ENCODE results near the gene METTL6.

Gene METTL6

GRCh38 chr3:15427182-15427880 is at the start of gene METTL6, which contains the start of gene EAF1:
TSS of gene METTL6 (minus strand) at chr3:15427544. CDS start at chr3:15426511, 1,033 bp downstream.
TSS of gene EAF1 (plus strand) at chr3:15427598. CDS start at chr3:15427780, 182 bp downstream.
- DNase-seq (ENCODE audit: extremely low read depth, low read depth), result no peak
- peak; percentile 15 for TF ChIP-seq CTCF (IDR thresholded peaks at IDR 0.05; ENCODE audit: low read depth, low read length)

- no peak for TF ChIP-seq CTCF (IDR thresholded peaks at IDR 0.05; ENCODE audit: low read depth, low read length)
- no peak for DNase-seq (ENCODE audit: extremely low read depth, low read depth)
Measured at GRCh38 chr3:15476378-15476777, 49.0 kb upstream of the METTL6 start.

- TF ChIP-seq CTCF (IDR thresholded peaks at IDR 0.05; ENCODE audit: low read depth, low read length), result no peak
- DNase-seq (ENCODE audit: extremely low read depth, low read depth), result no peak
Measured at GRCh38 chr3:15475161-15475560, 47.8 kb upstream of the METTL6 start.

- DNase-seq (ENCODE audit: extremely low read depth, low read depth), result no peak
Measured at GRCh38 chr3:15471861-15472260, 44.5 kb upstream of the METTL6 start.

GRCh38 chr3:15470849-15471248 is 43.5 kb upstream of the METTL6 start:
- no peak for TF ChIP-seq CTCF (IDR thresholded peaks at IDR 0.05; ENCODE audit: low read depth, low read length)
- DNase-seq (ENCODE audit: extremely low read depth, low read depth), result no peak

More at GRCh38 chr3:15471861-15472260, 44.5 kb upstream of the METTL6 start:
- no peak for TF ChIP-seq CTCF (IDR thresholded peaks at IDR 0.05; ENCODE audit: low read depth, low read length)

GRCh38 chr3:15470261-15470660 is 42.9 kb upstream of the METTL6 start:
- DNase-seq (ENCODE audit: extremely low read depth, low read depth), result no peak
- no peak for TF ChIP-seq CTCF (IDR thresholded peaks at IDR 0.05; ENCODE audit: low read depth, low read length)

- no peak for DNase-seq (ENCODE audit: extremely low read depth, low read depth)
- no peak for TF ChIP-seq CTCF (IDR thresholded peaks at IDR 0.05; ENCODE audit: low read depth, low read length)
Measured at GRCh38 chr3:15467227-15468181, 40.2 kb upstream of the METTL6 start.
